Kidney (tissue), 14 donors: ENCODE data around the gene LYG2. TPM values are rescaled to one million over a fixed set of nuclear protein-coding genes. Genes with fewer than 3 reads are reported as not detected.

ENCODE experiments used
- DNase-seq, 5 donors: peaks; one replicate each; pipeline ENCODE4 v3.0.0-alpha.2; 2013 to 2020
- FAIRE-seq: peaks from 2 replicates; lab custom pipeline; 2012; peaks lifted over from hg19 to GRCh38; lab: Jason Lieb, UNC
- H3K27ac ChIP-seq, 2 donors: one replicate each; pipeline ENCODE4 v1.7.0; 2013; ENCODE audit warnings: low read depth in 2 of 2, low read length in 2 of 2, inconsistent platforms in 1 of 2
- H3K27me3 ChIP-seq: one replicate; pipeline ENCODE4 v1.7.1; 2013; ENCODE audit warnings: low read length, inconsistent platforms; ENCODE audit not compliant: control insufficient read depth, insufficient read depth
- H3K36me3 ChIP-seq, 3 donors: one replicate each; pipeline versions ENCODE4 v1.7.0 to v1.7.1; 2013; ENCODE audit warnings: low read length in 3 of 3, control low read depth in 1 of 3, inconsistent platforms in 1 of 3; ENCODE audit not compliant: insufficient read depth in 3 of 3, control insufficient read depth in 2 of 3
- H3K4me1 ChIP-seq, 3 donors: one replicate each; pipeline versions ENCODE4 v1.7.0 to v1.7.1; 2013; ENCODE audit warnings: low read length in 3 of 3, inconsistent platforms in 1 of 3, low read depth in 1 of 3; ENCODE audit not compliant: control insufficient read depth in 2 of 3, insufficient read depth in 2 of 3
- H3K4me3 ChIP-seq, 3 donors: one replicate each; pipeline versions ENCODE4 v1.7.0 to v1.8.1; 2013; ENCODE audit warnings: low read length in 3 of 3, control low read depth in 1 of 3, inconsistent platforms in 1 of 3
- H3K9ac ChIP-seq, 3 donors: one replicate each; pipeline versions ENCODE4 v1.7.0 to v1.7.1; 2013; ENCODE audit warnings: low read length in 3 of 3, control low read depth in 1 of 3, inconsistent platforms in 1 of 3
- H3K9me3 ChIP-seq, 3 donors: one replicate each; pipeline versions ENCODE4 v1.7.0 to v1.7.1; 2013; ENCODE audit warnings: low read length in 3 of 3, control low read depth in 1 of 3, inconsistent platforms in 1 of 3; ENCODE audit not compliant: control insufficient read depth in 2 of 3, insufficient read depth in 1 of 3
- CTCF ChIP-seq: IDR thresholded peaks from 3 replicates; pipeline ENCODE4 v1.5.1; 2012; ENCODE audit warnings: mild to moderate bottlenecking, moderate library complexity, borderline replicate concordance; ENCODE audit not compliant: insufficient read depth; ENCODE audit errors: extremely low read depth
- intact Hi-C: fragments of 100-400 bp; cut with DNase I; formaldehyde crosslinking; loops from one replicate; pipeline ENCODE4 v1.11.1; 2022
- polyA plus RNA-seq: library from polyadenylated mRNA; stranded (reverse); fragments of 350-450 nt; fragmentation: Illumina TruSeq; extraction: RNeasy Lipid Tissue Mini Kit (QIAGEN cat#74804); gene quantifications from one replicate; pipeline ENCODE4 v1.2.3, GENCODE V29; 2014; ENCODE audit warnings: low read depth, low replicate concordance; ENCODE audit not compliant: insufficient read depth
- total RNA-seq: library from RNA; stranded (reverse); fragmentation: NEBNext Ultra II Directional; extraction: Animal tissue kit (Norgen Biotek cat#: 25700); gene quantifications from one replicate; pipeline ENCODE4 v1.2.1, GENCODE V29; 2021
- donor health status: control.
- donor health status: control.
- donor health status: control.
- donor health status: control.
- donor health status: control.
- donor health status: DM: yes; HTN: yes; CAD: no.
- donor health status: Normal renal cell carcinoma (clear cell type).

The LYG2 gene
- total and polyA plus RNA-seq, 2 donors from 2014 or later, result not detected

- Histone ChIP-seq H3K27ac (no peak overlapping the region), H3K27me3 (no peaks in the 10 kb centered on the region), H3K9ac (no peak overlapping the region), H3K9me3 (peaks cover 0 to 5% (median 0%) of the 10 kb centered on the region in 3 donors), H3K36me3 (no peaks in the 10 kb centered on the region), H3K4me3 (no peak overlapping the region), H3K4me1 (no peaks in the 10 kb centered on the region)
- intact Hi-C loops, result no loop called here
- TF ChIP-seq CTCF, result no peak
- DNase-seq (no peak), FAIRE-seq (no peak)
Observed at GRCh38 chr2:99205491-99205890, 50.0 kb downstream of the LYG2 start.

DNA sequence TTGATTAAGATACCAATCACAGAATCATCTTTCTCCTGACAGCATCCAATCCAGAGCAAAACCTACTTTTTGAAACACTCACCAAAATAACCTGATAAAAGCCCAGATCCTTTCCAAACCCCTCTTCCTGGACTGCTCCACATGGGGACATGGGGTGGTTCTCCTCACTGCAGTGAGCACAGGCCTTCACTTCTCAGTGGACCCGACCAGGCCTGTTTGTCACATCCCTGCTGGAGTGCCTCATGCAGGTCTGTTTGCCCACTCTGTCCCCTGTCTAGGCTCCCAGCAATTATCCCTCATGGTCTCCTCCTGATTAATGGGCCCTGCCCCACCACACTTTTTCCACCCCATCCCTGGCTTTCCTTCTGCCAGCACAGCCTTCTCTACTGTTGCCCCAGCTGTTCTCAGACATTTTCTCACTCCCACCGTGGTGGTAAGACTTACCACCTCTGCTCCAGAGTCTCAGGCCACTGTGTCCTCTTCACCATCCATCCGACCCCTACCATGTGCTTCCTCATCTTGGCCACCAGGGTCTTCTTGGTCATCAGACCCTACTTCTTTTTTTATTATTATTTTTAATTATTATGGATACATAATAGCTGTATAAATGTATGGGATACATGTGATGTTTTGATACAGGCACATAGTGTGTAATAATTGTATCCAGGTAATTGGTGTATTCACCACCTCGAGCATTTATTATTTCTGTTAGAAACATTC is 53.3 kb downstream of the LYG2 start:
- Histone ChIP-seq H3K9me3 (peaks cover 0 to 5% (median 0%) of the 10 kb centered on the region in 3 donors), H3K27ac (no peak overlapping the region), H3K4me3 (no peak overlapping the region), H3K27me3 (no peaks in the 10 kb centered on the region), H3K9ac (no peak overlapping the region), H3K36me3 (peaks cover 0 to 4% (median 4%) of the 10 kb centered on the region in 3 donors), H3K4me1 (no peaks in the 10 kb centered on the region)
- TF ChIP-seq CTCF, result no peak
- intact Hi-C loops, result no loop called here
- no peak for DNase-seq
- no peak for FAIRE-seq

GRCh38 chr2:99200076-99200800 is 55.2 kb downstream of the LYG2 start:
- Histone ChIP-seq H3K27ac (no peak overlapping the region), H3K4me3 (no peak overlapping the region), H3K4me1 (no peaks in the 10 kb centered on the region), H3K9ac (no peak overlapping the region), H3K27me3 (no peaks in the 10 kb centered on the region), H3K9me3 (peaks cover 0 to under 1% (median 0%) of the 10 kb centered on the region in 3 donors), H3K36me3 (peaks cover 4 to 9% (median 7%) of the 10 kb centered on the region in 3 donors)
- intact Hi-C loops, result no loop called here
- no peak for DNase-seq
- no peak for TF ChIP-seq CTCF
- no peak for FAIRE-seq
